Transverse colon (tissue), 4 donors: ENCODE measurements around the gene CMTM6.

Experiments
- EP300 ChIP-seq: sonication (generic); formaldehyde crosslinking; IDR thresholded peaks from one replicate; pipeline ENCODE4 v1.6.1; 2017; ENCODE audit warnings: antibody characterized with exemption, low read depth
- POLR2A ChIP-seq: fragments of 450-650 bp; IDR thresholded peaks from one replicate; pipeline ENCODE4 v1.6.1; 2016; ENCODE audit warnings: antibody characterized with exemption, mild to moderate bottlenecking, moderate library complexity
- POLR2AphosphoS5 ChIP-seq, 3 donors: sonication (generic); formaldehyde crosslinking; IDR thresholded peaks; one replicate each; pipeline ENCODE4 v1.6.1; 2016; ENCODE audit warnings: antibody characterized with exemption in 3 of 3
- TF ChIP-seq, protein P1 (sequence below), 5 experiments: fragments of 200-600 bp in 3 of 5; fragments of 450-650 bp in 2 of 5; sonication (generic) in 3 of 5; IDR thresholded peaks; 1 replicate in 2 of 5; 2 replicates in 3 of 5; pipeline ENCODE4 v1.5.1; 2016 to 2017; ENCODE audit warnings: antibody characterized with exemption in 5 of 5, inconsistent platforms in 3 of 5, mild to moderate bottlenecking in 2 of 5, moderate library complexity in 1 of 5

DNA sequence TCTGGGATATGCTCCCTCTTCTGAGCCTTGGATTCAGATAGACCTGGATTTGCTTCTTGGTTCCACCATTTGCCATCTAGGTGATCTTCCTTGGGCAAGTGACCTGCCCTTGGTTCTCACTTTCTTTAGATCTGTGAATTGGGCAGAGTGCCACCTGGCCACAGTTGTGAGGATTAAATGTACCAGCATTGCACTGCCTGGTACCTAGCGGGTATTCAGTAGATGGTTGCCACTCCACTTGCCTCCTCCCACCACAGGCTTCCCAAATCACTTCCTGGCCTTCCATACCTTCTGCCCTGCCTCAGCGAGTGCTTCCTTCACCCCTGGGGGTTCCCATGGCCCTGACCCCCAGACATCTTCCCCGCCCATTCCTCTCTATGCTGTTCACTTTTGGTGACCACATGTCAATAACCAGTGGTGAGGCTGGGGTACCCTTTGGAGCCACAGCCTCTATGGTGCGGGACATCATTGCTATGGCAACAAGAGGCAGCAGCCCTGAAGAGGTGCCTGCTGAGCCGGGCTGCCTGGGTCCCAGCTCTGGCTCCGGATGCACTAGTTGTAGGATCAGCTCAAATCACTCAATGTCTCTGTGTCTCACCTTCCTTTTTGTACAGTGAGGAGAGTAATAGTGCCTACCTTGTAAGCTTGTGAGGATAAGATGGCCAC, 70.5 kb downstream of the CMTM6 start:
- TF ChIP-seq, protein P1, sequence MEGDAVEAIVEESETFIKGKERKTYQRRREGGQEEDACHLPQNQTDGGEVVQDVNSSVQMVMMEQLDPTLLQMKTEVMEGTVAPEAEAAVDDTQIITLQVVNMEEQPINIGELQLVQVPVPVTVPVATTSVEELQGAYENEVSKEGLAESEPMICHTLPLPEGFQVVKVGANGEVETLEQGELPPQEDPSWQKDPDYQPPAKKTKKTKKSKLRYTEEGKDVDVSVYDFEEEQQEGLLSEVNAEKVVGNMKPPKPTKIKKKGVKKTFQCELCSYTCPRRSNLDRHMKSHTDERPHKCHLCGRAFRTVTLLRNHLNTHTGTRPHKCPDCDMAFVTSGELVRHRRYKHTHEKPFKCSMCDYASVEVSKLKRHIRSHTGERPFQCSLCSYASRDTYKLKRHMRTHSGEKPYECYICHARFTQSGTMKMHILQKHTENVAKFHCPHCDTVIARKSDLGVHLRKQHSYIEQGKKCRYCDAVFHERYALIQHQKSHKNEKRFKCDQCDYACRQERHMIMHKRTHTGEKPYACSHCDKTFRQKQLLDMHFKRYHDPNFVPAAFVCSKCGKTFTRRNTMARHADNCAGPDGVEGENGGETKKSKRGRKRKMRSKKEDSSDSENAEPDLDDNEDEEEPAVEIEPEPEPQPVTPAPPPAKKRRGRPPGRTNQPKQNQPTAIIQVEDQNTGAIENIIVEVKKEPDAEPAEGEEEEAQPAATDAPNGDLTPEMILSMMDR (IDR thresholded peaks at IDR 0.05): no peak
- TF ChIP-seq EP300: no peak
- no peak for TF ChIP-seq POLR2A
- TF ChIP-seq POLR2AphosphoS5 (IDR thresholded peaks at IDR 0.05): no peak
